Kidney (tissue), 14 donors: ENCODE data around the gene LURAP1L. TPM values are rescaled to one million over a fixed set of nuclear protein-coding genes. Genes with fewer than 3 reads are reported as not detected.

ENCODE experiments used
- DNase-seq, 5 donors: peaks; one replicate each; pipeline ENCODE4 v3.0.0-alpha.2; 2013 to 2020
- FAIRE-seq: peaks from 2 replicates; lab custom pipeline; 2012; peaks lifted over from hg19 to GRCh38; lab: Jason Lieb, UNC
- H3K27ac ChIP-seq, 2 donors: one replicate each; pipeline ENCODE4 v1.7.0; 2013; ENCODE audit warnings: low read depth in 2 of 2, low read length in 2 of 2, inconsistent platforms in 1 of 2
- H3K27me3 ChIP-seq: one replicate; pipeline ENCODE4 v1.7.1; 2013; ENCODE audit warnings: low read length, inconsistent platforms; ENCODE audit not compliant: control insufficient read depth, insufficient read depth
- H3K36me3 ChIP-seq, 3 donors: one replicate each; pipeline versions ENCODE4 v1.7.0 to v1.7.1; 2013; ENCODE audit warnings: low read length in 3 of 3, control low read depth in 1 of 3, inconsistent platforms in 1 of 3; ENCODE audit not compliant: insufficient read depth in 3 of 3, control insufficient read depth in 2 of 3
- H3K4me1 ChIP-seq, 3 donors: one replicate each; pipeline versions ENCODE4 v1.7.0 to v1.7.1; 2013; ENCODE audit warnings: low read length in 3 of 3, inconsistent platforms in 1 of 3, low read depth in 1 of 3; ENCODE audit not compliant: control insufficient read depth in 2 of 3, insufficient read depth in 2 of 3
- H3K4me3 ChIP-seq, 3 donors: one replicate each; pipeline versions ENCODE4 v1.7.0 to v1.8.1; 2013; ENCODE audit warnings: low read length in 3 of 3, control low read depth in 1 of 3, inconsistent platforms in 1 of 3
- H3K9ac ChIP-seq, 3 donors: one replicate each; pipeline versions ENCODE4 v1.7.0 to v1.7.1; 2013; ENCODE audit warnings: low read length in 3 of 3, control low read depth in 1 of 3, inconsistent platforms in 1 of 3
- H3K9me3 ChIP-seq, 3 donors: one replicate each; pipeline versions ENCODE4 v1.7.0 to v1.7.1; 2013; ENCODE audit warnings: low read length in 3 of 3, control low read depth in 1 of 3, inconsistent platforms in 1 of 3; ENCODE audit not compliant: control insufficient read depth in 2 of 3, insufficient read depth in 1 of 3
- CTCF ChIP-seq: IDR thresholded peaks from 3 replicates; pipeline ENCODE4 v1.5.1; 2012; ENCODE audit warnings: mild to moderate bottlenecking, moderate library complexity, borderline replicate concordance; ENCODE audit not compliant: insufficient read depth; ENCODE audit errors: extremely low read depth
- intact Hi-C: fragments of 100-400 bp; cut with DNase I; formaldehyde crosslinking; loops from one replicate; pipeline ENCODE4 v1.11.1; 2022
- polyA plus RNA-seq: library from polyadenylated mRNA; stranded (reverse); fragments of 350-450 nt; fragmentation: Illumina TruSeq; extraction: RNeasy Lipid Tissue Mini Kit (QIAGEN cat#74804); gene quantifications from one replicate; pipeline ENCODE4 v1.2.3, GENCODE V29; 2014; ENCODE audit warnings: low read depth, low replicate concordance; ENCODE audit not compliant: insufficient read depth
- total RNA-seq: library from RNA; stranded (reverse); fragmentation: NEBNext Ultra II Directional; extraction: Animal tissue kit (Norgen Biotek cat#: 25700); gene quantifications from one replicate; pipeline ENCODE4 v1.2.1, GENCODE V29; 2021
- donor health status: control.
- donor health status: control.
- donor health status: control.
- donor health status: control.
- donor health status: control.
- donor health status: DM: yes; HTN: yes; CAD: no.
- donor health status: Normal renal cell carcinoma (clear cell type).

The LURAP1L gene
- total and polyA plus RNA-seq, 2 donors from 2014 or later = 3.8 to 11.1 TPM

GRCh38 chr9:12826924-12827565 lies 52.2 kb downstream of the LURAP1L start:
- no peak for TF ChIP-seq CTCF
- DNase-seq (peak in 2 of 5 donors; percentile 66 to 81), FAIRE-seq (no peak)
- Histone ChIP-seq H3K4me3 (no peak overlapping the region), H3K27ac (no peak overlapping the region), H3K4me1 (peaks cover 0 to 4% (median 0%) of the 10 kb centered on the region in 3 donors), H3K36me3 (no peaks in the 10 kb centered on the region), H3K9me3 (no peaks in the 10 kb centered on the region), H3K27me3 (no peaks in the 10 kb centered on the region), H3K9ac (no peak overlapping the region)
- intact Hi-C loops = no loop called here

- H3K4me1 ChIP-seq = no peaks in the 10 kb centered on the region
- DNase-seq = no peak
- no peak overlapping the region for H3K4me3 ChIP-seq
- H3K9me3 ChIP-seq = no peaks in the 10 kb centered on the region
- no peaks in the 10 kb centered on the region for H3K27me3 ChIP-seq
- H3K36me3 ChIP-seq = no peaks in the 10 kb centered on the region
- H3K27ac ChIP-seq = no peak overlapping the region
- intact Hi-C loops = no loop called here
- no peak for TF ChIP-seq CTCF
- no peak for FAIRE-seq
- H3K9ac ChIP-seq = no peak overlapping the region
Observed at GRCh38 chr9:12833701-12834100, 58.9 kb downstream of the LURAP1L start.

- Histone ChIP-seq H3K36me3 (no peaks in the 10 kb centered on the region), H3K4me3 (no peak overlapping the region), H3K27me3 (no peaks in the 10 kb centered on the region), H3K4me1 (no peaks in the 10 kb centered on the region), H3K9me3 (no peaks in the 10 kb centered on the region), H3K9ac (no peak overlapping the region), H3K27ac (no peak overlapping the region)
- no peak for DNase-seq
- no peak for FAIRE-seq
- intact Hi-C loops = no loop called here
- no peak for TF ChIP-seq CTCF
Observed at GRCh38 chr9:12838546-12838945, 63.7 kb downstream of the LURAP1L start.

- no peak for DNase-seq
- Histone ChIP-seq H3K4me3 (no peak overlapping the region), H3K4me1 (no peaks in the 10 kb centered on the region), H3K27me3 (no peaks in the 10 kb centered on the region), H3K9ac (no peak overlapping the region), H3K36me3 (no peaks in the 10 kb centered on the region), H3K27ac (no peak overlapping the region), H3K9me3 (no peaks in the 10 kb centered on the region)
- TF ChIP-seq CTCF = no peak
- FAIRE-seq = no peak
- intact Hi-C loops = no loop called here
Observed at GRCh38 chr9:12843735-12844134, 68.9 kb downstream of the LURAP1L start.
